ENCODE results near the gene MRPS35.

GRCh38 chr12:27685274-27685673 is 25.4 kb upstream of the MRPS35 start:
- TF ChIP-seq EZH2phosphoT487 (IDR thresholded peaks at IDR 0.05; ENCODE audit: borderline replicate concordance, low read length) (no peak), CTCF (IDR thresholded peaks at IDR 0.05; ENCODE audit: low read depth, low read length, poor library complexity, severe bottlenecking) (no peak)
